Astrocyte of the cerebellum (primary cell): ENCODE data around the gene CYP2A6.
A peak's percentile ranks its signal among the peaks of the same experiment; 100 is the strongest.
"Not testable (repeated sequence)": the region's sequence is repeated elsewhere in the genome, so short reads cannot be mapped to it uniquely, and the experiment has no call there.

ENCODE experiments used
- DNase-seq: peaks from one replicate; pipeline ENCODE4 v3.0.0-alpha.2; 2011; ENCODE audit warnings: low read depth
- H3K4me3 ChIP-seq: 2 replicates; pipeline ENCODE4 v1.5.1; 2011; ENCODE audit warnings: mild to moderate bottlenecking, low read depth, low read length, moderate library complexity
- in situ Hi-C: cut with HindIII; loops from 2 replicates; pipeline ENCODE4 v1.10.0; 2017; ENCODE audit warnings: low sequenced_read_pairs
- TF ChIP-seq, protein P1 (sequence below): IDR thresholded peaks from 2 replicates; pipeline ENCODE4 v1.5.1; 2012; ENCODE audit warnings: low read length, low read depth, moderate library complexity, mild to moderate bottlenecking; ENCODE audit errors: missing control alignments

CYP2A6 gene

DNA sequence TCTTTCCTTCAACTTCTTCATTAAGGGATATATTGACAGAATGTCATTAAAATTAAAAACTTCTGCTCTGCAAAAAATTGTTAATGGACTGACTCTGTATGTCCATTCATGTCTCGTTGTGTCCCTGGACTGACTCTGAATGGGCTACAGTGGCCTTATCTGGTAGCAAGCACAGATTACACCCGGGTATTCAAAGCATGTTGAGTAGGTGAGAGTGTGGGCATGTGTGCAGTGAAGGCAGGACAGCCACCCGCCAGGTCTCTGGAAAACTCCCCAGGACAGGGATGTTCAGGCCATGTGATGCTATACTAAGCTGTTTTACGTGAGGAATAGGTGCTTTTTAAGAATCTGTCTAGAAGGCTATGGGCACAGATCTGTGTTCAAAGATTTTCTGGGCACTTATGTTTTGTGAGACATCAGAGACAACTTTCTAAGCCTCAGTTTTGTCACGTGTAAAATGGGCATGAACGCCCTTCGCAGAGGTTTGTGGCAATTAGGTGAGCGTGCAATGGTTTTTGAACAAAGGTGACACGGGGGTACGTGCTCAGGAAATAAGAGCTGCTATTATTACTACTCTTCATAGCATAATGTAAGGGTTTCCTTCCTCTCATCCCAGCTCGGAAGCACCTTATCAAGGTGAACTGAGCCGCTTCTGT, 7.1 kb downstream of the CYP2A6 start:
- DNase-seq, H3K4me3 ChIP-seq: not testable (repeated sequence)

DNA sequence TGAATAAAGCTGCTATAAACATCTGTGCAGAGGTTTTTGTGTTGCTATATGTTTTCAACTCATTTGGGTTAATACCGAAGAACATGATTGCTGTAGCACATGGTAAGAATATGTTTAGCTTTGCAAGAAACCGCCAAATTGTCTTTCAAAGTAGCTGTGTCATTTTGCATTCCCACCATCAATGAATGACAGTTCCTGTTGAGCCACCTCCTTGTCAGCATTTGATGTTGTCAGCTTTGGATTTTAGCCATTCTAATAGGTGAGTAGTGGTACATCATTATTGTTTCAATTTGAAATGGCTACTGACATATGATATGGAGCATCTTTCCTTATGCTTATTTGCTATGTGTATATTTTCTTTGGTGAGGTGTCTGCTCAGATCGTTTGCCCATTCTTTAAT, 8.2 kb downstream of the CYP2A6 start:
- H3K4me3 ChIP-seq, DNase-seq, in situ Hi-C loops: not testable (repeated sequence)

More for the DNA sequence above, 7.1 kb downstream of the CYP2A6 start:
- in situ Hi-C loops, result not testable (repeated sequence)

GRCh38 chr19:40838477-40838876, 11.8 kb downstream of the CYP2A6 start:
- H3K4me3 ChIP-seq, in situ Hi-C loops, DNase-seq: not testable (repeated sequence)

GRCh38 chr19:40836754-40837429, 13.4 kb downstream of the CYP2A6 start:
- no peak for DNase-seq
- in situ Hi-C loops, result no loop called here
- H3K4me3 ChIP-seq, result no peak overlapping the region
- TF ChIP-seq, protein P1, sequence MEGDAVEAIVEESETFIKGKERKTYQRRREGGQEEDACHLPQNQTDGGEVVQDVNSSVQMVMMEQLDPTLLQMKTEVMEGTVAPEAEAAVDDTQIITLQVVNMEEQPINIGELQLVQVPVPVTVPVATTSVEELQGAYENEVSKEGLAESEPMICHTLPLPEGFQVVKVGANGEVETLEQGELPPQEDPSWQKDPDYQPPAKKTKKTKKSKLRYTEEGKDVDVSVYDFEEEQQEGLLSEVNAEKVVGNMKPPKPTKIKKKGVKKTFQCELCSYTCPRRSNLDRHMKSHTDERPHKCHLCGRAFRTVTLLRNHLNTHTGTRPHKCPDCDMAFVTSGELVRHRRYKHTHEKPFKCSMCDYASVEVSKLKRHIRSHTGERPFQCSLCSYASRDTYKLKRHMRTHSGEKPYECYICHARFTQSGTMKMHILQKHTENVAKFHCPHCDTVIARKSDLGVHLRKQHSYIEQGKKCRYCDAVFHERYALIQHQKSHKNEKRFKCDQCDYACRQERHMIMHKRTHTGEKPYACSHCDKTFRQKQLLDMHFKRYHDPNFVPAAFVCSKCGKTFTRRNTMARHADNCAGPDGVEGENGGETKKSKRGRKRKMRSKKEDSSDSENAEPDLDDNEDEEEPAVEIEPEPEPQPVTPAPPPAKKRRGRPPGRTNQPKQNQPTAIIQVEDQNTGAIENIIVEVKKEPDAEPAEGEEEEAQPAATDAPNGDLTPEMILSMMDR, result no peak

DNA sequence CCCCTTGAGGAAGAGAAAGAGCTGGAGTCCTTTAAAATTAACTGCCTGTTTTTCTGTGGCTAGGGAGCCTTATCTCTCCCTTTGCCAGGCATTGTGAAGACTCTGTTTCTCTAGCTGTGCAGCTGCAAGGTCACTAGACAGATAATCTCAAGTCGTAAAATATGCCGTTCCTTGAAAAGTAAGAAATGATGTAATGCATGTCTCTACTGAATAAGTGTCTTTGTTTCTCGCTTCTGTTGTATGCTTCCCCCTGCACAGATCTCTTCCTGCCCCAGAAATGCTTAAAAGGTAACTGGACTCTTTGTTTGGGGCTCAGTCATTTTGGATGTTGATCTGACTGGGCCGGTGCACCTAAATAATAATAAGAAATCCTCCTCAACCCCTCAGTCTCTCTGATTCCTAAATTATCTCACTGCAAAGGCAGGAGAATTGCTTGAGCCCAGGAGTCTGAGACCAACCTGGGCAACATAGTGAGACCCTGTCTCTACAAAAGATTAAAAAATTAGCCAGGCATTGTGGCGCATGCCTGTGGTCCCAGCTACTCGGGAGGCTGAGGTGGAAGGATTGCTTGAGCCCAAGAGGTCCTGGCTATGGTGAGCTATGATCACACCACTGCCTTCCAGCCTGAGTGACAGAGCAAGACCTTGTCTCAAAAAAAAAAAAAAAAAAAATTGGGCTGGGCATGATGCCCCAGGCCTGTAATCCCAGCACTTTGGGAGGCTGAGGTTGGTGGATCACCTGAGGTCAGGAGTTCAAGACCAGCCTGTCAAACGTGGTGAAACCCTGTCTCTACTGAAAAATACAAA, 16.3 kb downstream of the CYP2A6 start:
- in situ Hi-C loops, DNase-seq, H3K4me3 ChIP-seq: not testable (repeated sequence)

- DNase-seq, H3K4me3 ChIP-seq, in situ Hi-C loops: not testable (repeated sequence)
Measured at GRCh38 chr19:40832431-40832790, 17.8 kb downstream of the CYP2A6 start.

DNA sequence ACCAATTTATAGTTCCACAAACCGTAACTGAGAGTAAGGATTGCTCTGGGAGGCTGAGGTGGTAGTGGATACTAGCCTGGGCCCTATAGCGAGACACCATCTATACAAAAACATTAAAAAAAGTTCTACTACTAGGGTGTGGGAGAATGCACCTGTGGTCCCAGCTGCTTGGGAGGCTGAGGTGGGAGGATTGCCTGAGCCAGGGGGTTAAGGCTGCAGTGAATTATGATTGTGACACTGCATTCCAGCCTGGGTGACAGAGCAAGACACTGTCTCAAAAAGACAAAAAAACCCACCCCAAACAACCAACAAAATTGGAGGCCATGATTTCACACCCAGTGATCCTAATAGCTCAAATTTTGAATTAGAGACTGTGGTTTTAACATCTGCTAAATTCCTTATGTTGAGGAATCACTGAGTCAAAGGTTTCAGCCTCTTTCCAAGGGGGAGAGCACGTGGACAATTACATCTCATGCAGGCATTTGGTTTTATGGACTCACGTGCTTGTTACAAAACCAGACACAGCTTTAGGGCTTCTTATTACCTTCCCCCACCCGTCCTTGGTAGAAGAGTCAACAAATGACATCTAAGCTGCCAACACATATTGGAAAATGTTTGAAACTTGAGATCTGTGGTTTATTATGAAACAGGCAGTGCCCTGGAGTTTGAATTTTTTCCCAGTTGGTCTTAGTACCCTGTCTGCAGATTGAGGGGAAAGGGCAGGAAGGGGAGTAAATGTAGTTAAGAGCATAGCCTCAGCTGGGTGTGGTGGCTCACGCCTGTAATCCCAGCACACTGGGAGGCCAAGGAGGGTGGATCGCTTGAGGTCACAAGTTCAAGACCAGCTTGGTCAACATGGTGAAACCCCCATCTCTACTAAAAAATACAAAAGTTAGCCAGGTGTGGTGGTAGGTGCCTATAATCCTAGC, 18.5 kb downstream of the CYP2A6 start:
- in situ Hi-C loops, result no loop called here
- TF ChIP-seq, protein P1, result no peak
- H3K4me3 ChIP-seq, result no peak overlapping the region
- DNase-seq, result peak; percentile 29

DNA sequence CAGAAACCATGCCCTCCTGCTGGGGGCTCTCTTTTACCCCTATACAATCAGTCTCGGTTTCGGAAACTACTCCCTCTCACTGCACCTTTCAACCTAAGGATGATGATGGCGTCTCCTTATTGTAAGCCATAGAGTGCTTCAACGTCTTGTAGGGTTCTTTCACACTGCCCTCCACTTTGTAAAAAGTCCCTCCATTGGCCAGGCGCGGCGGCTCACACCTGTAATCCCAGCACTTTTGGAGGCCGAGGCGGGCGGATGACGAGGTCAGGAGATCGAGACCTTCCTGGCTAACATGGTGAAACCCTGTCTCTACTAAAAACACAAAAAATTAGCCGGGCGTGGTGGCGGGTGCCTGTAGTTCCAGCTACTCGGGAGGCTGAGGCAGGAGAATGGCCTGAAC, 19.5 kb downstream of the CYP2A6 start:
- H3K4me3 ChIP-seq, in situ Hi-C loops, DNase-seq: not testable (repeated sequence)

DNA sequence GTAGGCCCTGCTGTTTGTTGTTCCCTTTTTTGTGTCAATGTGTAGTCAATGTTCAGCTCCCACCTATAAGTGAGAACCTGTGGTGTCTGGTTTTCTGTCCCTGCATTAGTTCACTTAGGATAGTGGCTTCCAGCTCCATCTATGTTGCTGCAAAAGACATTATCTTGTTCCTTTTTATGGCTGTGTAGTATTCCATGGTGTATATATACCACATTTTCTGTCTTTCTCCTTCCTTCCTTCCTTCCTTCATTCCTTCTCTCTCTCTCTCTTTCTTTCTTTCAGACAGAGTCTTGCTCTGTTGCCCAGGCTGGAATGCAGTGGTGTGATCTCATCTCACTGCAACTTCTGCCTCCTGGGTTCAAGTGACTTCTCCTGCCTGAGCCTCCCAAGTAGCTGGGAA, 21.0 kb downstream of the CYP2A6 start:
- in situ Hi-C loops, result no loop called here
- no peak for DNase-seq
- TF ChIP-seq, protein P1, result no peak
- H3K4me3 ChIP-seq, result no peak overlapping the region
